CMK (cell line): ENCODE data around the gene CLEC10A.
A peak's percentile ranks its signal among the peaks of the same experiment; 100 is the strongest.
"Not testable (repeated sequence)": the region's sequence is repeated elsewhere in the genome, so short reads cannot be mapped to it uniquely, and the experiment has no call there.

Source experiments
- DNase-seq: peaks from one replicate; pipeline ENCODE4 v3.0.0-alpha.2; 2010; ENCODE audit warnings: low read depth

Gene CLEC10A, protein sequence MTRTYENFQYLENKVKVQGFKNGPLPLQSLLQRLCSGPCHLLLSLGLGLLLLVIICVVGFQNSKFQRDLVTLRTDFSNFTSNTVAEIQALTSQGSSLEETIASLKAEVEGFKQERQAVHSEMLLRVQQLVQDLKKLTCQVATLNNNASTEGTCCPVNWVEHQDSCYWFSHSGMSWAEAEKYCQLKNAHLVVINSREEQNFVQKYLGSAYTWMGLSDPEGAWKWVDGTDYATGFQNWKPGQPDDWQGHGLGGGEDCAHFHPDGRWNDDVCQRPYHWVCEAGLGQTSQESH

DNA sequence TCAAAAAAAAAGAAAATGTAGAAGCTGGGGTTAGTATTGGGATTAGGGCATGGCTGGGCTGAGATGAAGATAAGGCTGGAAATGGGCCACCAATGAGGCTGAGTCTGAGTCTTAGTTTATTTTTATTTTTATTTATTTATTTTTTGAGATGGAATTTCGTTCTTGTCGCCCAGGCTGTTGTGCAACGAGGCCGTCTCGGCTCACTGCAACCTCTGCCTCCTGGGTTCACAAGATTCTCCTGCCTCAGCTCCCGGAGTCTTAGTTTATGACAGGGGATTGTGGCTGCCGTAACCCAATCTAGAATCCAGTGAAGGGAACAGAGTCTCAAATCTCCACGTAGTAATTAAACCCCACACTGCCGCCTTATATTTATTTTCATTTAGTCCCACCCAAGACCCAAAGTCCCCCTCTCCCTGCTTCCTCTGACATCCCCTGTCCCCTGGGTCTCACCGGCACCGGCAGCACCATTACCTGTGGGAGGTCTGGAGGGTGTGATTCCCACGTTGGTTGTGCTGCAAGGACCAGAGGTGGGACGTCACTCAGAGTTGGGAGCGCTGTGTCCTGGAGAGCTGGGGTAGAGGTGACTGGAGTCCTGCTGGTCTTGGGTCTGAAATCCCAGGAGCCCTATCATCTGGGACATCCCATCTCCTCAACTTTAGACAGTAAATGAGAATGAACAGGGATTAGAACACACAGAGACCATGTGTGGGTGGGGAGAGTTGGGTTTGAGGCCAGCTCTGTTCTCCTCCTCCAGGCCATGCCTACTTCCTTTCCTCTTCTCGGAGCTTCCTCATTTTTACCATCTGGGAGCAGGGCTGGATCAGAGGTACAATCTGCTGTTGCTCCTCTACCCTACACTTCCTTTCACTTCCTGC, at the start of gene CLEC10A:
TSS of gene CLEC10A (minus strand) at position 671 of the 875 bp plus-strand sequence. CDS start 1,439 bp downstream, outside the sequence.
- DNase-seq = no peak

DNA sequence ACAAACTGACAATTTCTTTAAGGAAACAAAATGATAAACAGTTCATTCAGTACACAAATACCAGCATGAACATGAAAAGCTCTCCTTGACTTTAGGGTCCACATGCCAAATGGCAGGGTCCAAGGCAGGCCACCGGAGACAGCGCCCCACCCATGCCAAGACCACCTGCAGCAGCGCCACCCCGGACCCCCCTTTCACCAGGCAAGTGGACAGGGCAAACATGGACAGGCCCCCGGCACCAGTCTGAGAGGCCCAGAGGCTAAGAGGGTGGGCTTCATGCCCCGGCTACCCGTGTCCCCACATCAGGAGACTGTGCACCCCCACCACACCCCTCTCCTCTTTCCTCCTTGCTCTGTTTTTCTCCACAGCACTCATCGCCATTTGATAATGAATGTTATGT, 49.3 kb upstream of the CLEC10A start:
- no peak for DNase-seq

DNA sequence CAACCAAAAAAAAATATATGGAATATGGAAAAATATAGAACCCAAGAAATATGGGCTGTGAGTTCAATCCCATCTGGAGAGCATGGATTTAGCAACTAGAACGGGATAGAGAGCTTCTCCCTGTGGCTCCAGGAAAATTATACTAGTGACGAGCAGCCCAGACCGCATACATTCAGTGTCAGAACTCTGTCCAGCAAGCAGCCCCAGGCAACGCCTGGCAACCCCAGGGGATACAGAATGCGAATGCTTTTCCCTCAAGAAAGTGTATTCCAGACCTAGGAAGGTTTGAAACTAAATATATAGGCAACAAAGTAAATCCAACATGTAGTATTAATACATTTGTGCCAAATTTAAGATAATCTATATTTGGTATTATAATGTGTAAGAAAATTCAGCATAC, 48.1 kb upstream of the CLEC10A start:
- no peak for DNase-seq

DNA sequence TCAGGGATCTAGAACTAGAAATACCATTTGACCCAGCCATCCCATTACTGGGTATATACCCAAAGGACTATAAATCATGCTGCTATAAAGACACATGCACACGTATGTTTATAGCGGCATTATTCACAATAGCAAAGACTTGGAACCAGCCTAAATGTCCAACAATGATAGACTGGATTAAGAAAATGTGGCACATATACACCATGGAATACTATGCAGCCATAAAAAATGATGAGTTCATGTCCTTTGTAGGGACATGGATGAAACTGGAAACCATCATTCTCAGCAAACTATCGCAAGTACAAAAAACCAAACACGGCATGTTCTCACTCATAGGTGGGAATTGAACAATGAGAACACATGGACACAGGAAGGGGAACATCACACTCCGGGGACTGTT, 47.5 kb upstream of the CLEC10A start:
- not testable (repeated sequence) for DNase-seq

DNA sequence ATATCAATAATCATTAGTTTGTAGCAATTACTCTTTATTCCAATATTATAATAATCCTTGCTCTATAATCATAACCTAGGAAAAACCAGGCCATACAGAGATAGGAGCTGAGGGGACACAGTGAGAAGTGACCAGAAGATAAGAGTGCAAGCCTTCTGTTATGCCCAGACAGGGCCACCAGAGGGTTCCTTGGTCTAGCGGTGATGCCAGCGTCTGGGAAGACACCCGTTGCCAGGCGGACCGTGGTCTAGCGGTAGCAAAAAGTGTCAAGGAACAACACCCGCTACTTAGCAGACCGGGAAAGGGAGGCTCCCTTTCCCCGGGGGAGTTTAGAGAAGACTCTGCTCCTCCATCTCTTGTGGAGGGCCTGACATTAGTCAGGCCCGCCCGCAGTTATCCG, 46.3 kb upstream of the CLEC10A start:
- DNase-seq = not testable (repeated sequence)

DNA sequence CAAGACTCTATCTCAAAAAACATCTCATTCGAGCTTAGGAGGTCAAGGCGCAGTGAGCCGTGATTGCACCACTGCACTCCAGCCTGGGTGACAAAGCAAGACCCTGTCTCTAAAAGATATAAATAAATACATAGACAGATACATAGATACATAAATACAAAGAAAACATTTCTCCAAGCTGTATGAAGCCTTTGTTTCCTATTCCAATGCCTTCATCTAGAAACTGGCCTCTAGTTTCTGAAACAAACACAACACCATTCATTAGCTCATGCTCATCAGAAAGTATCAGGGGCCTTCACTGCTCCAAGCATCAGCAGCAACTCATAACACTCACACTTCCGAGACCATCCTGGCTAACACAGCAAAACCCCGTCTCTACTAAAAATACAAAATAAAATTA, 44.9 kb upstream of the CLEC10A start:
- DNase-seq = no peak

DNA sequence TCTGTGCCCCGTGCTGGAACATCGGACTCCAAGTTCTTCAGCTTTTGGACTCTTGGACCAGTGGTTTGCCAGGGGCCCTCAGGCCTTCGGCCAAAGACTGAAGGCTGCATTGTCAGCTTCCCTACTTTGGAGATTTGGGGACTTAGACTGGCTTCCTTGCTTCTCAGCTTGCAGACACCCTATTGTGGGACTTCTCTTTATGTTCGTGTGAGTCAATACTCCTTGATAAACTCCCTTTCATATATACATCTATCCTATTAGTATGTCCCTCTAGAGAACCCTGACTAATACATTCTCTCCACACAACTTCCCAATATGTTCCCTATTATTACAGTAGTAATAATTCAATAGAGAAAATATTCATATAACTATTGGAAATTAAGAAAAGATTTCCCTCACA, 43.8 kb upstream of the CLEC10A start:
- no peak for DNase-seq

DNA sequence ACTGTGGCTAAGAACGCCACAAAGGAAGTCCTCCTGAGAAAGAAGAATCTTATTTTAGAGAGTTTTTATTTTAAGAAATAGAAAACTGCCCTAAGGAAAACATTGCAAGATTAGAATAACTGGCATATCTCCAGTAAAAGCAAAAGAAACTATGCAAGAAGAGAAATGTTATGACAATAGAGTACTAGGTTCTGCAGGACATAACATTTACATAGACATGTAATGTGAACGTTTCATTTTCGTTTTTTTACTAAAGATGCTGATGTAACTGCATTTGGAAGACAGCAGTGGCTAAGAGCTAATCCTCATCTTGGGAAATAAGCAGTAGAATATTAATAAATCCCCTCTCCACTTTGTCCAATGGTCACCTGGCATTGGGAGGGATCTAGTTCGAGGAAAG, 42.3 kb upstream of the CLEC10A start:
- DNase-seq = no peak

DNA sequence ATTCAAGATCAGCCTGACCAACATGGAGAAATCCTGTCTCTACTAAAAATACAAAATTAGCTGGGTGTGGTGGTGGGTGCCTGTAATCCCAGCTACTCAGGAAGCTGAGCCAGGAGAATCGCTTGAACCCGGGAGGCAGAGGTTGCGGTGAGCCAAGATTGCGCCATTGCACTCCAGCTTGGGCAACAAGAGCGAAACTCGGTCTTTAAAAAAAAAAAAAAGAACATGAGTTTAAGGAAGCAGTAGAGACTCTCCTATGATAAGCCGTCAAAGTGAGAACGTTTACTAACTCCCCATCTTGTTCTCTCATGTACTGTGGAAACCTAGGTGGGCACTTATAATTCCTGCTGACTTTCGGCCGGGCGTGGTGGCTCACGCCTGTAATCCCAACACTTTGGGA, 40.6 kb upstream of the CLEC10A start:
- DNase-seq = not testable (repeated sequence)

DNA sequence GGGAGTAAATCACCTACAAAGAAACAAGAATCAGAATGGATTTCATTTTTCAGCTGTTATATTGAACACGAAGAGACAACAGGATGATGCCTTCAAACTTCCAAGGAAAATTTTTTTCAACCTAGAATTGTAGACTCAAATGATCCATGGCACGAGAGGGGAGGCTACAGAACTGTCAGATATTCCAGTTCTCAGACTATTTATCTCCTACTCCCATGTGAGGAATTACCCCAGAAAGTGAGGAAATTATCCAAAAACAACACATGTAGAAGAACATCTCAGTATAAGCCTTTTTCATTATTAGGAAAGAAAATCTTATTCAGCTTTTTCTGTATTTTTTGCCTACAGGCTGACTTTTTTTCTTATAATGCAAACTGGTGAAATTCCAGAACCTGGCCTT, 40.1 kb upstream of the CLEC10A start:
- no peak for DNase-seq

DNA sequence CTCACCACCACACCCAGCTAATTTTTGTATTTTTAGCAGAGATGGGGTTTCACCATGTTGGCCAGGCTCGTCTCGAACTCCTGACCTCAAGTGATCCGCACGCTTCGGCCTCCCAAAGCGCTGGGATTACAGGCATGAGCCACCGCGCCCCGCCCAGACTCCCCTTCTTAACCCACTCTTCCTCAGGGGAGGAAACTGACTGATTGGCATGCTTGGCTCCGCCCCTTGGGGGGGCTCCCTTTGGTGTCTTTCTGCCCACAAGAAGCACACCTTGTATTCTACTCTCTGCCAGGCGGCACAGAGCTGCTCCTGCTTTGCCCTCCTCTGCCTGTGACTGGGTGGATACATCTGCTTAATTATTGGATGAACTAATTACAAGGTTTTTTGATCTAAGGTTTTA, 39.3 kb upstream of the CLEC10A start:
- no peak for DNase-seq

DNA sequence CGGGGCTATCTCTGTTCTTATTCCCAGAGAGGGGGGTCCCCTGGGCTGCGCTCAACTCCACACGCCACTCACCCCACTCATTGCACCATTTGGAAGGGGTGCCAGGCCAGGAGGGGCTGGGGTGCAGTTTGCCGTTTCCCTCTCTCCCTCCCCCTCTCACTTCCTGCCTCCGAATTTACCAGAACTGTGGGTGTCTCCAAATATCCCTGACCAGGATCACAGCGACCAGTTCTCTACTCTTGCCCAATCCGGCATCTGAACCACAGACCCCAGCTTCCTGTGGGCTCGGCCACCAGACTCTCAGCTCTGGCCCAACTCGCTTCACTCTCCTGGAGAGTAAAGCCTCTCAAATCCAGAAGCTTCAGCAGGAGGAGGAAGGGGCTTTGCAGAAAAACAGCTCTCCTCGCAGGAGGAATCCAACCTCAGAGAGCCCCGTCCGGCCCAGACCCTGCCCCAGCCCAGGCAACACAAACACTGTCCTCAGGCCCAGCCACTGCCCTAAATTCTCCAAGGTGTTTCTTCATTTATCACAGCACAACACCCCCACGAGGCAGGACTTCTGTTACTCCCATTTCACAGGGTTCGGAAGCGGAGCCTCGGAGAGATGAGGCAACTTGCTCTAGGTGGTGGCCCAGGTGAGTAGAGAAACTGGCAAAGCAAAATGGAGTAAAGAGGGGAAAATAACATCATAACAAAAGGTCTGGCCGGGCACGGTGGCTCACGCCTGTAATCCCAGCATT, 35.0 kb upstream of the CLEC10A start:
- DNase-seq = peak; percentile 11

DNA sequence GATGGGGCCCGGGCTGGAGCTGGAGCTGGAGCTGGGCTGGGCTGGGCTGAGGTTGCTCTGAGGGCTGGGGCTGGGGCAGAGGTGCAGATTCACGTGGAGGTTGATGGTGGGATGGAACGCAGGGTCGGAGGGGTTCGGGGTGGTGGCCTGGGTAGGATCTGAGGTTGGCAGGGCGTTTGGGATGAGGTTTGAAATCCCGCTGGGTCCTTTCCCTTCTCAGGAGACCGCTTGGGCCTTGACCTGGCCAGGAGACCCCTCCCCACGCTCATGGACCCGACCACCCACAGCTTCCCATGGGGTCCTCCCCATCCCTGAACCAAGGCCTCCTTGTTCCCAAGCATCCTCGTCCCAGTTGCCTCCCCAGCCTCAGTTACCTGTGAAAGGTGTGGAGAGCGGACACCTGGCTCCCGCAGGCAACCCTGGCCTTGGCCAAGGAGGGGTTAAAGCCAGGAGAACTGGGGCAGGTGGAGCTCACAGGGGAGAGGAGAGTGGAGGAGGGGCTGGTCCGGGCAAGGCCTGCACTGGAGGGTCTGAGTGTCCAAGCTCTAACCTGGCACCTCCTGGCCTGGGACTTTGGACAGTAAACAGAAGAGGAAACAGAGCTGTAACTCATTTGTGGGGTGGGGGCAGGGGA, 34.3 kb upstream of the CLEC10A start, which contains the start of gene ASGR2:
TSS of gene ASGR2 (minus strand) at position 582 of the 634 bp plus-strand sequence. CDS start 582 bp downstream, outside the sequence.
- DNase-seq = no peak

DNA sequence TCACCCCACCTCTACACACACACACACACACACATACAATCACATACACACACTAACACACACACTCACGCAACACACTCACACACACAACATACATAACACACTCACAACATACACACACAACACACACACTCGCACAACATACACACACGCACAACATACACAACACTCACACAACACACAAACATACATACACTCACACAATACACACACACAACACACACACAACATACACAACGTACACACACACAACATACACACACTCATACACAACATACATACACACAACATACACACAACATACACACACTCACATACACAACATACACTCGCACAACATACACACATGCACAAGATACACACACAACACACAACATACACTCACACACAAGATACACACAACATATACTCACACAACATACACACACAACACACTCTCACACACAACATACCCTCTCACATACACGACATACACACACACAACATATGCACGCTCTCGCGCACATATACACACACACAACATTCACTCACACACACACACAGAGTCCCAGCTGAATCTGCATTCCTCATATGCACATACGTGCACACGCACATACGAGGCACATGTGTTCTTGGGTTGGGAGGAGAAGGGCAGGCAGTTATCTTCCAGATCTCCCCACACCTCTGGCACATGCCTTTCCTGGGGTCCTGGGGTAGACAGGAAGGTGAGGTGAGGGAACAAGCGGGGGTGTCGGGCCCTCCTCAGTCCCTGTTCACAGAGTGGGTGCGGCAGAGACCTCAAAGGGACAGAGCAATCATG, 33.4 kb upstream of the CLEC10A start:
- no peak for DNase-seq

DNA sequence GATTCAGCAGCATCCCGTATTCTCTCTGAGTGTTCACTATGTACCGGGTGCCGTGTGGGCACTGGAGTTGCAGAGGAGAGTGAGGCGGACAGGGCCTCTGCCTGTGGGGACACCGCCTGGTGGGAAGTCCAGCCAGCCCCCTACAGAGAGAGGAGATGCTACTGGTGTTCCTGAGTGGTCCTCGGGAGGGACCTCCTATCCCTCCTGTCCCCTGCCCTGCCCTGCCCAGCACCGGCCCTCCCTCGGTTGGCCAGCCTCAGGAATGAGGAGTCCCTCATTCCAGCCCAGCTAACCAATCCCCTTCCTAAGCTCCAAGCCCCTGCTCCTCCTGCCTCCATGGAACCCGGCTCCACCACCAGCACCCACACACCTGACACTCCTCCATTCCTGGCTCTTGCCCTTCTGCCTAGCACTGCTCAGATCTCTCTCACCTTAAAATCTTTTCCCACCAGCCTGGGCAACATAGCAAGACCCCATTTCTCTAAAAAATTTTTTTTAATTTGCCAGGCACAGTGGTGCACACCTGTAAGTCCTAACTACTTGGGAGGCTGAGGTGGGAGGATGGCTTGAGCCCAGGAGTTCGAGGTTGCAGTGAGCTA, 32.6 kb upstream of the CLEC10A start:
- no peak for DNase-seq

DNA sequence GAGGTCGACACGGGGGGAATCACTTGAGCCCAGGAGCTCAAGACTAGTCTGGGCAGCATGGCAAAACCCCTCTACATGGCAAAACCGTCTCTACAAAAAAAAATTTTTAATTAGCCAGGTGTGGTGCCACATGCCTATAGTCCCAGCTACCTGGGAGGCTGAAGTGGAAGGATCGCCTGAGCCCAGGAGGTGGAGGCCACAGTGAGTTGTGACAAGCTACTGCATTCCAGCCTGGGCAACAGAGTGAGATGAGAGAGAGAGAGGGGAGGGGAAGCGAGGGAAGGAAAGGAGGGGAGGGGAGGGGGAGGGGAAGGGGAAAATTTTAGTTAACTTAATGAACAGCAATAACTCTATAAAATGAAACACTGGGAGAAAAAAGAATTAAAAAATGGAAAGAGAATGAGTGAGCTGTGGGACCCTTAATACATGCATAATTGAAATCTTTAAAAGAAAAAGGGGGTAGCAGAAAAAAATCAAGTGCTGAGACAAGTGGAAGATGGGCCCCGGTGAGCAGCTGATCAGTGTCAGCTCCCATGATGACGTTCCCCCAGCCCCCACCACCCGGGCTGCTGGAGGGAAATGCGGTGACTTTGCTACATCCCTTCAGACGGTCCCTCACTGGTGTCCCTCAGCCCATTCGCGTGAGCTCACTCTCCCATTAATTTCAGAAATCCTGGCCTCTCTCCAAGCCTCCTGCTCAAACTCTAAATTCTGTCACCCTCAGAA, 31.9 kb upstream of the CLEC10A start:
- no peak for DNase-seq

DNA sequence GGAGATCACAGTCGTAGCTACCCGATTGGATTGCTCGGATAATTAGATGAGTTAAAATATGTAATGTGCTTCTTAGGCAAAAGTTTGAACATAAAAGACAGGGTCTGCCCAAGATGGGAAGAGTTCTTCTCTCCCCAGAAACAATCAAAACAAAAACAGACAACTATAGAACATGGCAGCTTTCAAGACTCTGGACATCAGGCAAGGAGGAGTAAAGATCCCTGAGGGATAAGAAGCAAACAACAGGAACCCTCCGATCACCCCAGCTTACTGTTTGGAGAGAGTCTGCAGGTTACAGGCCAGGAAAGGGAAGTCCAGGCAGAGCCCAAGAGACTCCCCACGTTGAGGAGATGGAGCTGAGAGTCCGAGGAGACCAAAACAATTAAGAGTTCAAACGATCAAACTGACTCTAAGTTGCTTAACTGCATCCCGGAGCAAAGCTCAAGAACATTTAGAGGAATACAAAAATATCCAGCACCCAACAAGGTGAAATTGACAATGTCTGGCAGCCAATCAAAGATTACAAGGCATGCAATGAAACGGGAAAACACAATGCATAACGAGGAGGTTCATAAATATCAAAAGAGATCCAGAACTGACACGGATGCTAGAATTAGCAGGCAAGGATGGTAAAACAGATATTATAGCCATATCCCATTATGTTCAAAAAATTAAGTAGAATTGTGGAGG, 30.7 kb upstream of the CLEC10A start:
- DNase-seq = no peak

DNA sequence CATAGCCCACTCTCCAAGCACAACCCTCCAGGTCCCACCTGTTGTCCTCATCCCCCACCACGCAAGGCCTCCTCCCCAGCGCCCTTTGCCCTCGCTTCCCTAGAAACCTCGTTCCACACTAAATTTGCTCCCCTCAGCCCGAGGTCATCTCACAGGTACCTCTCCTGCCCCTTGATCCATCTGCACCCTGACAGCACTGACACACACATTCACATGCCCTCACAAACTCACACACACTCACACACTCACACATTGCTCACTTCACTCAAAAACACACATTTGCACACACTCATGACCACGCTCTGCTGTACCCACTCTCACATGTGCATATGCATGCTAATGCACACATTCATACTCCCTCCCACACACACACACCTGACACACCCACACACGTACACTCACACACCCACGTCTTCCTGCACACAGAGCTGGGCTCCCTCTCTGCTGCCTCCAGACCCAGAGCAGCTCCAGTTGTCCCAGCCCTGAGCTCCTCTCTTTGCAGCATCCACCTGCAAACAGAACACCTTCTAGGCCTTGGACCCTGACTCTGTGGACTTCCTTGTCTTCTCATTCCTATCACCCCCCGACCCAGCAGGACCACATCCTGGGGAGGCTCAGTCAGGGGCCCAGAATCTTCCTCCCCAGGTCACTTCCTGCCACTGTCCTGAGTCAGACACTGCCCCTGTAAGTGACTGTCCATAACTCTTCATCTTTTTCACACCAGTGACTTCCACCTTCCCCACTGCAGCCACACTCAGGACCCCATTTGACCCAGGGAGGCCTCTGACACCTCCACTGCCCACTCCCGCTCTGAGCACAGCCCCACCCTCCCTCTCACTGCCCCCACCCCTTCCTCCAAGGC, 29.6 kb upstream of the CLEC10A start:
- no peak for DNase-seq

DNA sequence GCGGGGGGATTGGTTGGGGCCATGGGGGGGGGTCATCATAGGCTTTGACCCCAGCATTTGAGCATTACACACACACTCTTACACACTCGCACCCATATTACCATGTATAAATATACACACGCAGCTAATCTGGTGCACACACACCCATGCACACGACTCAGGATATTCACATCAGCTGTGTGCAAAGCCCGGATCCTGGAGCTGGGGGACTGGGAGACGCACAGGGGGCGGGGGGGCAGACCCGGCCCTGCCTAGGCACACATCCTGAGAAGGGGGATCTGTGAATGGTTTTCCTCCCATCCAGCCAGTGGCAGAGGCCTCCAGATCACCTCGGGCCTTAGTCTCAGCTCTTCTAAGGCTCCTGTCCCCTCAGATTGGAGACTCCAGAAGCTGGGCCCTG, 28.9 kb upstream of the CLEC10A start:
- DNase-seq = no peak
